GM23338 (cell line): ENCODE results near the gene BCL11B. TPM values are rescaled to one million over a fixed set of nuclear protein-coding genes. Genes with fewer than 3 reads are reported as not detected.

Experiments used
- ATAC-seq: fragments of 200-7000 bp; cut with Tn5 transposase; 3 replicates; pipeline ENCODE4 v1.9.1; 2020
- DNase-seq: peaks from one replicate; pipeline ENCODE4 v3.0.0-alpha.2; 2015; ENCODE audit warnings: low spot score
- H2AFZ ChIP-seq: fragments of 200-600 bp; sonication (generic); 2 replicates; pipeline ENCODE4 v1.8.0; 2016; ENCODE audit warnings: antibody characterized with exemption, mild to moderate bottlenecking, moderate library complexity
- H3F3A ChIP-seq: fragments of 200-600 bp; sonication (generic); replicated peaks from 2 replicates; pipeline ENCODE4 v1.8.0; 2017; ENCODE audit warnings: antibody characterized with exemption, mixed run types, low read depth
- H3K27ac ChIP-seq: fragments of 200-600 bp; sonication (generic); 2 replicates; pipeline ENCODE4 v1.6.1; 2016; ENCODE audit warnings: low read depth
- H3K27me3 ChIP-seq: fragments of 200-600 bp; sonication (generic); 2 replicates; pipeline ENCODE4 v1.8.0; 2016; ENCODE audit warnings: mild to moderate bottlenecking, mixed run types, moderate library complexity; ENCODE audit not compliant: insufficient read depth
- H3K36me3 ChIP-seq: fragments of 200-600 bp; sonication (generic); 2 replicates; pipeline ENCODE4 v1.8.0; 2016; ENCODE audit warnings: mild to moderate bottlenecking; ENCODE audit not compliant: insufficient read depth
- H3K4me1 ChIP-seq: fragments of 200-600 bp; sonication (generic); 2 replicates; pipeline ENCODE4 v1.8.0; 2016; ENCODE audit warnings: mild to moderate bottlenecking, moderate library complexity; ENCODE audit not compliant: insufficient read depth
- H3K4me2 ChIP-seq: fragments of 200-600 bp; sonication (generic); 2 replicates; pipeline ENCODE4 v1.7.1; 2017; ENCODE audit warnings: mixed run types
- H3K4me3 ChIP-seq: fragments of 200-600 bp; sonication (generic); 2 replicates; pipeline ENCODE4 v1.6.1; 2016; ENCODE audit warnings: mixed run types
- H3K79me2 ChIP-seq: fragments of 200-600 bp; sonication (generic); replicated peaks from 2 replicates; pipeline ENCODE4 v1.8.0; 2017; ENCODE audit warnings: mild to moderate bottlenecking; ENCODE audit not compliant: insufficient read depth
- H3K9me2 ChIP-seq: fragments of 200-600 bp; sonication (generic); 2 replicates; pipeline ENCODE4 v1.8.0; 2017; ENCODE audit not compliant: insufficient read depth
- H4K20me1 ChIP-seq: fragments of 200-600 bp; sonication (generic); replicated peaks from 2 replicates; pipeline ENCODE4 v1.8.0; 2017; ENCODE audit warnings: mild to moderate bottlenecking; ENCODE audit not compliant: insufficient read depth
- H3K27ac Mint-ChIP-seq: 2 replicates; pipeline ENCODE4 v1.8.0; 2020; ENCODE audit warnings: inconsistent platforms, mild to moderate bottlenecking, moderate library complexity, mixed read lengths
- H3K27me3 Mint-ChIP-seq: 3 replicates; pipeline ENCODE4 v1.8.0; 2022; ENCODE audit warnings: low read depth, mild to moderate bottlenecking, moderate library complexity, mixed read lengths, inconsistent platforms; ENCODE audit not compliant: insufficient read depth, poor library complexity
- H3K36me3 Mint-ChIP-seq: 3 replicates; pipeline ENCODE4 v1.8.0; 2021; ENCODE audit warnings: low read depth, mild to moderate bottlenecking, inconsistent platforms, moderate library complexity, mixed read lengths
- H3K4me1 Mint-ChIP-seq: 3 replicates; pipeline ENCODE4 v1.8.0; 2020; ENCODE audit warnings: mild to moderate bottlenecking, inconsistent platforms, mixed read lengths
- H3K4me3 Mint-ChIP-seq: 3 replicates; pipeline ENCODE4 v1.8.0; 2021; ENCODE audit warnings: moderate library complexity, mild to moderate bottlenecking, inconsistent platforms, mixed read lengths
- H3K9me3 Mint-ChIP-seq: 3 replicates; pipeline ENCODE4 v1.8.0; 2020; ENCODE audit warnings: moderate library complexity, mild to moderate bottlenecking, inconsistent platforms, mixed read lengths
- CREB1 ChIP-seq: fragments of 250-450 bp; sonication (Bioruptor Pico); IDR thresholded peaks from 2 replicates; pipeline ENCODE4 v1.5.0; 2020; ENCODE audit warnings: low read depth, mild to moderate bottlenecking, moderate library complexity
- EZH2 ChIP-seq: fragments of 200-600 bp; sonication (generic); IDR thresholded peaks from one replicate; pipeline ENCODE4 v1.8.0; 2017; ENCODE audit warnings: antibody characterized with exemption, mild to moderate bottlenecking, low read depth; ENCODE audit not compliant: unreplicated experiment
- EZH2phosphoT487 ChIP-seq: fragments of 200-600 bp; sonication (generic); IDR thresholded peaks from one replicate; pipeline ENCODE4 v1.8.1; 2018; ENCODE audit warnings: antibody characterized with exemption; ENCODE audit not compliant: unreplicated experiment
- JUNB ChIP-seq: IDR thresholded peaks from one replicate; pipeline ENCODE4 v1.6.1; 2016; ENCODE audit warnings: antibody characterized with exemption; ENCODE audit not compliant: unreplicated experiment
- NANOG ChIP-seq: IDR thresholded peaks from 2 replicates; pipeline ENCODE4 v1.6.1; 2016; ENCODE audit warnings: antibody characterized with exemption, borderline replicate concordance
- POLR2AphosphoS5 ChIP-seq: IDR thresholded peaks from 2 replicates; pipeline ENCODE4 v1.6.1; 2016; ENCODE audit warnings: antibody characterized with exemption, low read depth
- STAT1 ChIP-seq: IDR thresholded peaks from one replicate; pipeline ENCODE4 v1.6.1; 2016; ENCODE audit warnings: antibody characterized with exemption; ENCODE audit not compliant: unreplicated experiment
- ZNF114 ChIP-seq: fragments of 250-450 bp; sonication (Bioruptor Pico); IDR thresholded peaks from 2 replicates; pipeline ENCODE4 v1.5.0; 2020; ENCODE audit warnings: mild to moderate bottlenecking, moderate library complexity
- ZNF331 ChIP-seq: fragments of 250-450 bp; sonication (Bioruptor Pico); IDR thresholded peaks from 2 replicates; pipeline ENCODE4 v1.5.0; 2020; ENCODE audit warnings: low read depth, mild to moderate bottlenecking, moderate library complexity
- polyA plus RNA-seq: library from polyadenylated mRNA; unstranded; fragments of >200 nt; fragmentation: Nextera tagmentation; extraction: Ambion mirVana; gene quantifications from 2 replicates; pipeline ENCODE4 v1.2.1, GENCODE V29; 2016
- total RNA-seq: library from RNA; depleted of rRNA; stranded (reverse); fragments of >200 nt; shearing (Covaris generic); gene quantifications from 2 replicates; pipeline ENCODE4 v1.2.3, GENCODE V29; 2014
- TF ChIP-seq, protein P1 (sequence below), 2 experiments: fragments of 200-600 bp in 1 of 2; sonication (generic) in 1 of 2; conservative IDR thresholded peaks; 2 replicates each; pipeline versions ENCODE4 v1.5.1 to v1.6.1; 2016 to 2017; ENCODE audit warnings: antibody characterized with exemption in 2 of 2, low read depth in 2 of 2, mild to moderate bottlenecking in 2 of 2, moderate library complexity in 1 of 2
- TF ChIP-seq, protein P2 (sequence below): fragments of 250-450 bp; sonication (Bioruptor Pico); IDR thresholded peaks from 2 replicates; pipeline ENCODE4 v1.5.0; 2020; ENCODE audit warnings: mild to moderate bottlenecking, moderate library complexity
- TF ChIP-seq, protein P3 (sequence below): IDR thresholded peaks from 2 replicates; pipeline ENCODE4 v1.6.1; 2016; ENCODE audit warnings: antibody characterized with exemption
- TF ChIP-seq, protein P4 (sequence below): IDR thresholded peaks from one replicate; pipeline ENCODE4 v1.6.1; 2018; ENCODE audit warnings: antibody characterized with exemption; ENCODE audit not compliant: unreplicated experiment

The BCL11B gene
- total and polyA plus RNA-seq, 2 experiments from 2014 or later = 2.4 to 6.7 TPM

DNA sequence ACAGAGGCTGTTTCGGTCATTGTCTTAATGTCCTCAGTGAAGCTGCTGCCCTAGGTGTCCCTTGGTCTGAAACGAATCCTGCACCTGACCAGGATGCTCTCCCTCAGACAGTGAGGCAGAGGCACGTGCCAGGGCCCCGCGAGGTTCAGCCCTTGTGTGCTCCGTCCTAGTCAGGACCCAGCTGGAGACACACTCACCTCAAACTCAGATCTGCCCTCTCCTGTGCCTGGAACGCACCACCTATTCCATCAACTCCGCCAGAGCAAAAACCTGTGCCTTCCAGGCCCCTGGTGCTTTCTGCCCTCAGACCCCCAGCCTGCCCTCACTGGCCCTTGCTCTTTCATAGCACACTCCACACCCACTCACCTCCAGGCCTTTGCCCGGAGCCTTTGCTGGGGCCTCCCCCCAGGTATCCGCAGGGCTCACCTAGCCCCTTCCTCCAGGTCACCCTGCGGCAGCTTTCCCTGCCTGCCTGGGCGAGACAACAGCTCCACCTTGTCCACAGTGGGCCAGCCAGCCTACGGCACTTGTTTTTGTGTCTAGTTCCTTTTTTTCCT is 150.6 kb downstream of the BCL11B start:
- no peak overlapping the region for H3K27ac Mint-ChIP-seq
- no peak overlapping the region for H3K27ac ChIP-seq
- no peak overlapping the region for H3K4me3 Mint-ChIP-seq
- peaks cover 14% of the 10 kb centered on the region for H3K4me1 ChIP-seq
- peaks cover 15% of the 10 kb centered on the region for H3K4me1 Mint-ChIP-seq
- H3K27me3 Mint-ChIP-seq = peaks cover 7% of the 10 kb centered on the region
- H3K4me2 ChIP-seq = no peak overlapping the region
- H4K20me1 ChIP-seq = no peaks in the 10 kb centered on the region
- H3K36me3 Mint-ChIP-seq = no peaks in the 10 kb centered on the region
- DNase-seq (no peak), ATAC-seq (no peak)
- 0 out of 2 replicates have a peak, but pooled peaks cover 7% of the 10 kb centered on the region for H3K27me3 ChIP-seq
- H3K9me3 Mint-ChIP-seq = no peaks in the 10 kb centered on the region
- no peaks in the 10 kb centered on the region for H3K79me2 ChIP-seq
- no peaks in the 10 kb centered on the region for H3K9me2 ChIP-seq
- TF ChIP-seq ZNF114 (CRISPR knock-in tag) (no peak), ZNF331 (no peak), NANOG (no peak), STAT1 (no peak), EZH2 (no peak), EZH2phosphoT487 (no peak), POLR2AphosphoS5 (no peak), JUNB (no peak), CREB1 (no peak)
- TF ChIP-seq, protein P1, sequence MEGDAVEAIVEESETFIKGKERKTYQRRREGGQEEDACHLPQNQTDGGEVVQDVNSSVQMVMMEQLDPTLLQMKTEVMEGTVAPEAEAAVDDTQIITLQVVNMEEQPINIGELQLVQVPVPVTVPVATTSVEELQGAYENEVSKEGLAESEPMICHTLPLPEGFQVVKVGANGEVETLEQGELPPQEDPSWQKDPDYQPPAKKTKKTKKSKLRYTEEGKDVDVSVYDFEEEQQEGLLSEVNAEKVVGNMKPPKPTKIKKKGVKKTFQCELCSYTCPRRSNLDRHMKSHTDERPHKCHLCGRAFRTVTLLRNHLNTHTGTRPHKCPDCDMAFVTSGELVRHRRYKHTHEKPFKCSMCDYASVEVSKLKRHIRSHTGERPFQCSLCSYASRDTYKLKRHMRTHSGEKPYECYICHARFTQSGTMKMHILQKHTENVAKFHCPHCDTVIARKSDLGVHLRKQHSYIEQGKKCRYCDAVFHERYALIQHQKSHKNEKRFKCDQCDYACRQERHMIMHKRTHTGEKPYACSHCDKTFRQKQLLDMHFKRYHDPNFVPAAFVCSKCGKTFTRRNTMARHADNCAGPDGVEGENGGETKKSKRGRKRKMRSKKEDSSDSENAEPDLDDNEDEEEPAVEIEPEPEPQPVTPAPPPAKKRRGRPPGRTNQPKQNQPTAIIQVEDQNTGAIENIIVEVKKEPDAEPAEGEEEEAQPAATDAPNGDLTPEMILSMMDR (conservative IDR thresholded peaks at IDR 0.05; ENCODE audit: low read depth in 2 of 2) = no peak
- TF ChIP-seq, protein P2, sequence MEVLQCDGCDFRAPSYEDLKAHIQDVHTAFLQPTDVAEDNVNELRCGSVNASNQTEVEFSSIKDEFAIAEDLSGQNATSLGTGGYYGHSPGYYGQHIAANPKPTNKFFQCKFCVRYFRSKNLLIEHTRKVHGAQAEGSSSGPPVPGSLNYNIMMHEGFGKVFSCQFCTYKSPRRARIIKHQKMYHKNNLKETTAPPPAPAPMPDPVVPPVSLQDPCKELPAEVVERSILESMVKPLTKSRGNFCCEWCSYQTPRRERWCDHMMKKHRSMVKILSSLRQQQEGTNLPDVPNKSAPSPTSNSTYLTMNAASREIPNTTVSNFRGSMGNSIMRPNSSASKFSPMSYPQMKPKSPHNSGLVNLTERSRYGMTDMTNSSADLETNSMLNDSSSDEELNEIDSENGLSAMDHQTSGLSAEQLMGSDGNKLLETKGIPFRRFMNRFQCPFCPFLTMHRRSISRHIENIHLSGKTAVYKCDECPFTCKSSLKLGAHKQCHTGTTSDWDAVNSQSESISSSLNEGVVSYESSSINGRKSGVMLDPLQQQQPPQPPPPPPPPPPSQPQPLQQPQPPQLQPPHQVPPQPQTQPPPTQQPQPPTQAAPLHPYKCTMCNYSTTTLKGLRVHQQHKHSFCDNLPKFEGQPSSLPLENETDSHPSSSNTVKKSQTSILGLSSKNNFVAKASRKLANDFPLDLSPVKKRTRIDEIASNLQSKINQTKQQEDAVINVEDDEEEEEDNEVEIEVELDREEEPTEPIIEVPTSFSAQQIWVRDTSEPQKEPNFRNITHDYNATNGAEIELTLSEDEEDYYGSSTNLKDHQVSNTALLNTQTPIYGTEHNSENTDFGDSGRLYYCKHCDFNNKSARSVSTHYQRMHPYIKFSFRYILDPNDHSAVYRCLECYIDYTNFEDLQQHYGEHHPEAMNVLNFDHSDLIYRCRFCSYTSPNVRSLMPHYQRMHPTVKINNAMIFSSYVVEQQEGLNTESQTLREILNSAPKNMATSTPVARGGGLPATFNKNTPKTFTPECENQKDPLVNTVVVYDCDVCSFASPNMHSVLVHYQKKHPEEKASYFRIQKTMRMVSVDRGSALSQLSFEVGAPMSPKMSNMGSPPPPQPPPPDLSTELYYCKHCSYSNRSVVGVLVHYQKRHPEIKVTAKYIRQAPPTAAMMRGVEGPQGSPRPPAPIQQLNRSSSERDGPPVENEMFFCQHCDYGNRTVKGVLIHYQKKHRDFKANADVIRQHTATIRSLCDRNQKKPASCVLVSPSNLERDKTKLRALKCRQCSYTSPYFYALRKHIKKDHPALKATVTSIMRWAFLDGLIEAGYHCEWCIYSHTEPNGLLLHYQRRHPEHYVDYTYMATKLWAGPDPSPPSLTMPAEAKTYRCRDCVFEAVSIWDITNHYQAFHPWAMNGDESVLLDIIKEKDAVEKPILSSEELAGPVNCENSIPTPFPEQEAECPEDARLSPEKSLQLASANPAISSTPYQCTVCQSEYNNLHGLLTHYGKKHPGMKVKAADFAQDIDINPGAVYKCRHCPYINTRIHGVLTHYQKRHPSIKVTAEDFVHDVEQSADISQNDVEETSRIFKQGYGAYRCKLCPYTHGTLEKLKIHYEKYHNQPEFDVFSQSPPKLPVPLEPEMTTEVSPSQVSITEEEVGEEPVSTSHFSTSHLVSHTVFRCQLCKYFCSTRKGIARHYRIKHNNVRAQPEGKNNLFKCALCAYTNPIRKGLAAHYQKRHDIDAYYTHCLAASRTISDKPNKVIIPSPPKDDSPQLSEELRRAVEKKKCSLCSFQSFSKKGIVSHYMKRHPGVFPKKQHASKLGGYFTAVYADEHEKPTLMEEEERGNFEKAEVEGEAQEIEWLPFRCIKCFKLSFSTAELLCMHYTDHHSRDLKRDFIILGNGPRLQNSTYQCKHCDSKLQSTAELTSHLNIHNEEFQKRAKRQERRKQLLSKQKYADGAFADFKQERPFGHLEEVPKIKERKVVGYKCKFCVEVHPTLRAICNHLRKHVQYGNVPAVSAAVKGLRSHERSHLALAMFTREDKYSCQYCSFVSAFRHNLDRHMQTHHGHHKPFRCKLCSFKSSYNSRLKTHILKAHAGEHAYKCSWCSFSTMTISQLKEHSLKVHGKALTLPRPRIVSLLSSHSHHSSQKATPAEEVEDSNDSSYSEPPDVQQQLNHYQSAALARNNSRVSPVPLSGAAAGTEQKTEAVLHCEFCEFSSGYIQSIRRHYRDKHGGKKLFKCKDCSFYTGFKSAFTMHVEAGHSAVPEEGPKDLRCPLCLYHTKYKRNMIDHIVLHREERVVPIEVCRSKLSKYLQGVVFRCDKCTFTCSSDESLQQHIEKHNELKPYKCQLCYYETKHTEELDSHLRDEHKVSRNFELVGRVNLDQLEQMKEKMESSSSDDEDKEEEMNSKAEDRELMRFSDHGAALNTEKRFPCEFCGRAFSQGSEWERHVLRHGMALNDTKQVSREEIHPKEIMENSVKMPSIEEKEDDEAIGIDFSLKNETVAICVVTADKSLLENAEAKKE = no peak
- TF ChIP-seq, protein P3, sequence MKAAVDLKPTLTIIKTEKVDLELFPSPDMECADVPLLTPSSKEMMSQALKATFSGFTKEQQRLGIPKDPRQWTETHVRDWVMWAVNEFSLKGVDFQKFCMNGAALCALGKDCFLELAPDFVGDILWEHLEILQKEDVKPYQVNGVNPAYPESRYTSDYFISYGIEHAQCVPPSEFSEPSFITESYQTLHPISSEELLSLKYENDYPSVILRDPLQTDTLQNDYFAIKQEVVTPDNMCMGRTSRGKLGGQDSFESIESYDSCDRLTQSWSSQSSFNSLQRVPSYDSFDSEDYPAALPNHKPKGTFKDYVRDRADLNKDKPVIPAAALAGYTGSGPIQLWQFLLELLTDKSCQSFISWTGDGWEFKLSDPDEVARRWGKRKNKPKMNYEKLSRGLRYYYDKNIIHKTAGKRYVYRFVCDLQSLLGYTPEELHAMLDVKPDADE = no peak
- TF ChIP-seq, protein P4, sequence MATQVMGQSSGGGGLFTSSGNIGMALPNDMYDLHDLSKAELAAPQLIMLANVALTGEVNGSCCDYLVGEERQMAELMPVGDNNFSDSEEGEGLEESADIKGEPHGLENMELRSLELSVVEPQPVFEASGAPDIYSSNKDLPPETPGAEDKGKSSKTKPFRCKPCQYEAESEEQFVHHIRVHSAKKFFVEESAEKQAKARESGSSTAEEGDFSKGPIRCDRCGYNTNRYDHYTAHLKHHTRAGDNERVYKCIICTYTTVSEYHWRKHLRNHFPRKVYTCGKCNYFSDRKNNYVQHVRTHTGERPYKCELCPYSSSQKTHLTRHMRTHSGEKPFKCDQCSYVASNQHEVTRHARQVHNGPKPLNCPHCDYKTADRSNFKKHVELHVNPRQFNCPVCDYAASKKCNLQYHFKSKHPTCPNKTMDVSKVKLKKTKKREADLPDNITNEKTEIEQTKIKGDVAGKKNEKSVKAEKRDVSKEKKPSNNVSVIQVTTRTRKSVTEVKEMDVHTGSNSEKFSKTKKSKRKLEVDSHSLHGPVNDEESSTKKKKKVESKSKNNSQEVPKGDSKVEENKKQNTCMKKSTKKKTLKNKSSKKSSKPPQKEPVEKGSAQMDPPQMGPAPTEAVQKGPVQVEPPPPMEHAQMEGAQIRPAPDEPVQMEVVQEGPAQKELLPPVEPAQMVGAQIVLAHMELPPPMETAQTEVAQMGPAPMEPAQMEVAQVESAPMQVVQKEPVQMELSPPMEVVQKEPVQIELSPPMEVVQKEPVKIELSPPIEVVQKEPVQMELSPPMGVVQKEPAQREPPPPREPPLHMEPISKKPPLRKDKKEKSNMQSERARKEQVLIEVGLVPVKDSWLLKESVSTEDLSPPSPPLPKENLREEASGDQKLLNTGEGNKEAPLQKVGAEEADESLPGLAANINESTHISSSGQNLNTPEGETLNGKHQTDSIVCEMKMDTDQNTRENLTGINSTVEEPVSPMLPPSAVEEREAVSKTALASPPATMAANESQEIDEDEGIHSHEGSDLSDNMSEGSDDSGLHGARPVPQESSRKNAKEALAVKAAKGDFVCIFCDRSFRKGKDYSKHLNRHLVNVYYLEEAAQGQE = no peak
- H3K4me3 ChIP-seq = no peak overlapping the region
- H2AFZ ChIP-seq = no peak overlapping the region
- no peaks in the 10 kb centered on the region for H3F3A ChIP-seq
- no peaks in the 10 kb centered on the region for H3K36me3 ChIP-seq
